H4 (cell line): ENCODE results near the gene RTL10. TPM values are rescaled to one million over a fixed set of nuclear protein-coding genes. Genes with fewer than 3 reads are reported as not detected.

Experiments
- DNase-seq: peaks from one replicate; pipeline ENCODE4 v3.0.0-alpha.2; 2015; ENCODE audit warnings: low spot score
- total RNA-seq: library from RNA; depleted of rRNA; stranded (reverse); fragments of >200 nt; shearing (Covaris generic); gene quantifications from 2 replicates; pipeline ENCODE4 v1.2.3, GENCODE V29; 2014

The RTL10 gene
- total RNA-seq, 1 experiment from 2014 or later, result 2.3 TPM

DNA sequence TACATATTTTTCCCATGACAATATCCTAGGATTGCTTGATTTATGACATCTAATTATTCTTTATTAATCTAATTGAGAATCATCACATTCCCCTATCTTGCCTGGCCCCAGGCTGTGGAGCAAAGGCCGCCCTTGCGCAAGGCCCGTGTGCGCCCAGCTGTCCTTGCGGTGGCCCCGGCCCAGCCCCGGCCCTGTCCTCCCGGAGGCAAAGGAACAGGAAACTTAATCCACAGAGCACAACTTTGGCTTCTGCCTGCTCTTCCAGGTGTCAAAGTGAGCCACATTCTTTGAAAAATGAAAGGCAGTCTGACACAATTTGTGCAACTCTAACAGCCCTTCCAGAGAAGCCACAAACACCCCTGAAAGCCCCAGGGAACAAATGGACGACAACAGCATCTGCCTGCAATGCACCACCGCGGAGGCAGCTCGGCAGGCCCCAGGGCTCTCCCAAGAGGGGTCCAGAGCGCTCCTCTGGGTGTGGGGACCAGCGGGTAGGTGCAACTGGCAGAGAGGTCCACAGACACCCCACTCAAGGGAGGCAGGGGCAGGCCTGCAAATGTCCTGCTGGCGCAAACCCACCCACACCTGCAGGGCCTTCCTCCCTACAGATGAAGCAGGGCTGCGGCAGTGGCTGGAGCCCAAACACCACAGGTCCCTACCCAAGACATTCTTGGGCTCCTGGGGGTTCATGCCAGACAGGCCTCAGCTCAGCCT, 30.3 kb downstream of the RTL10 start:
- DNase-seq, result no peak

GRCh38 chr22:19823902-19824211, 30.8 kb downstream of the RTL10 start:
- no peak for DNase-seq

GRCh38 chr22:19823191-19823901, 31.3 kb downstream of the RTL10 start:
- no peak for DNase-seq

DNA sequence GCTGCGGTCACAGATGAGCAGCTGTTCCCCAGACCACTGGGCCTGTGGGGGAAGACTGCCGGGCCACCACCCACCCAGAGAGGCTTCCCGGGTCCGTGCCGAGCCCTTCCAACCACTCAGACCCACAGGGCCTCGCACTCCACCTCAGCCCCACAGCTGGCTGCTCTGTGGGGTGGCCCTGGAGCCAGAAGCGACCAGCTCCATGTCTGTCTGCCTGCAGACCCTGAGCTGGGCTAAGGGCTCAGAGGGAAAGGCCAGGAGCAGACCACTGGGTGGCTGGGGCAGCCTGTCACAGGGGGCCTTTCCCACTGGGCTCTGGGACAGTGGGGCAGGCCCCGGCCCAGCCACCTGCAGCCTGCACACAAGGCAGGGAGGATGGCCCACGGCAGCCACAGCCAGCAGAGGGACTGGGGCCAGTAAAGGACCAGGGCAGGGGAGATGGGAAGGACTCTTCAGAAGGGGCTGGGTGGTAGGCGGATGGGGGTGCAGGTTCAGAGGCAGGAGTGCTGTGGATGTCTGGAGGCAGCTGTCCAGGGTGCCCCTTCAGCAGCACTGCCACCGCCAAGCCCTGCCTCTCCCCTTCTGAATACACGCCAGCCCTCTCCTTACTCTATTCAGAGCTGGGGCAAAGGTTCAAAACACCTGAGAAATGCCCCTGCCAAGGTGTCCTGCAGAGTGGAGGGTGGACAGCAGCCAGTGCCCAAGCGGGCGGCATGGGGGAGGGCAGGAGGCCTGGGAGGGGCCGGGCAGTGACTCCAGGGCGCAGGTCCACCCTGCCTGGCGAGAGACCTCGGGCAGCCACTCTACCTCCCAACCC, 32.2 kb downstream of the RTL10 start:
- no peak for DNase-seq

DNA sequence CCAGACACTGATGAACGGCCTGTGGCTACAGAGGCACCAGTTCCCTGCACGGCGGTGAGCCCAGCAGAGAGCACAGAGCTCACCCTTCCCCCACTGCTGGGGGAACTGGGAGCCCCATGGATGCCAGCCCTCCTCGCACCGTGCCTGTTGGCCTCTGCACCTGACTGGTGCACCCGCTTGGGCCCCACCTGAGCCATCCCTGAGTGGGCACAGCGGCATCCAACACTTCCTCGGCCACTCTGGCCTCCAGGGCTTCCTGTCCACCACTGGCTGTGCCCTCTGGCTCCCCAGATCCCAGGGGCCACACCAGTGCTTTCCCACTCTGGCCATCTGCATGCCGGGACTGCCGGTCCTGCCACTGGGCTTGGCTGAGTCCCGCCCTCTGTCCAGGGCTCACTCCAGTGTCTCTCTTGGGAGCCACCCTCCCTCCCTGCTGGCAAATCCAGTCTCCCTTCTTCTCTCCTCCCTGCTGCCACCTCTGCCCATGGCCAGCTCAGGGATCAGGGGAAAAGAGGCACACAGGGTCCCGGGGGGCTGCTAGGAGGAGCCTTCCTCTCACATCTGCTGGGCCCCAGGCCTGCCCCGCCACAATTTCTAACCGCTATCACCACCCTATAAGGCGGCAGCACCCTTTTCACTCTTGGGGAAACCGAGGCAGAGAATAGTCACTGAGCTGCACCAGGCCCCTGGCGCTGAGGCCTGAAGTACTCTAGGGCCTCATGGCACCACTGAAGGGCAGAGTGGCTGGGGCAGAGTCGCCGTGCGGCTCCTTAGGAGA, 33.0 kb downstream of the RTL10 start:
- no peak for DNase-seq

GRCh38 chr22:19820880-19821522, 33.7 kb downstream of the RTL10 start:
- DNase-seq, result no peak

DNA sequence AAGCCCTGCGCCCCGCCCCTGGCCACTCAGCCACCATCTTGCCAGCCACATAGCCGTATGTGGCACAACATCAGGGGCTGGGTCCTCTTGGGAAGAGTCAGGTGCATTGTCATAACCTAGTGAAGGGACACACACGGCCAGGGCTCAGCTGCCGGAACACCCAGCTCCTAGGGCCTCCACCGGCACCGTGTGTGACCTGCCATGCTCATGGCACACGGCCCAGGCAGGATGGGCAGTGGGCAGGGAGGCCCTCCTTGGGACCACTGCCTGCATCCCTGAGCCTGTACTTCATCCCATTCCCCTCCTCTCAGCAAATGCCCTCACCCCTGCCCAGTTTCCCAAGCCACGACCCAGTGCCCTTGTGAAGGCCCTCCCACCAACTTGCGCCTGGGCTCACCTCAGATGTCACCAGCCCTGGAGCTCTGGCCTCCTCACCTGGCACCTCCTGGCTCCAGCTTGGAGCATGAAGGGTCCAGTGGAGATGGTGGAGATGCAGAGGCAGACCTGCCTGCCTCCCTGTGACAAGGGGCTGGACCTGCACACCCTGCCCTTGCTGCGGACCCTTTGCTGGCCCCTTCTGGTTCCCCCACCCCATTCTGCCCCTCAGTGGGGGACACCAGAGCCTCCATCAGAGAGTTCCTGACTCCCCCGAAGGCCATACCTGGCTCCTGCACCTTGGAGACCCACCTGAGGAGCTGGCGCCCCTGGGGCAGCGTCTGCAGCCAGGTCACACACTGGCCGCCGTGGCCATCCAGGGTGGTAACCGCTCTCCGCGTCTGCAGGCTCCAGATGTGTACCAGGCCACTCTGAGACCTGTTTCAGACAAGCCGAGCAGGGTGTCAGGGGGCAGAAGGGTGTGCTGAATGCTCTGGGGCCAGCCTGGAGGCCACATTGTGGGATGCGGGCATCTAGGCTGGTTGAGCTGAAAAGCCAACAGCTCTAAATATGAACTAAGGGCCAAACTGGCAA, 34.5 kb downstream of the RTL10 start:
- DNase-seq, result no peak

GRCh38 chr22:19819208-19819910, 35.3 kb downstream of the RTL10 start:
- DNase-seq, result no peak

GRCh38 chr22:19818324-19819207, 36.1 kb downstream of the RTL10 start:
- no peak for DNase-seq

DNA sequence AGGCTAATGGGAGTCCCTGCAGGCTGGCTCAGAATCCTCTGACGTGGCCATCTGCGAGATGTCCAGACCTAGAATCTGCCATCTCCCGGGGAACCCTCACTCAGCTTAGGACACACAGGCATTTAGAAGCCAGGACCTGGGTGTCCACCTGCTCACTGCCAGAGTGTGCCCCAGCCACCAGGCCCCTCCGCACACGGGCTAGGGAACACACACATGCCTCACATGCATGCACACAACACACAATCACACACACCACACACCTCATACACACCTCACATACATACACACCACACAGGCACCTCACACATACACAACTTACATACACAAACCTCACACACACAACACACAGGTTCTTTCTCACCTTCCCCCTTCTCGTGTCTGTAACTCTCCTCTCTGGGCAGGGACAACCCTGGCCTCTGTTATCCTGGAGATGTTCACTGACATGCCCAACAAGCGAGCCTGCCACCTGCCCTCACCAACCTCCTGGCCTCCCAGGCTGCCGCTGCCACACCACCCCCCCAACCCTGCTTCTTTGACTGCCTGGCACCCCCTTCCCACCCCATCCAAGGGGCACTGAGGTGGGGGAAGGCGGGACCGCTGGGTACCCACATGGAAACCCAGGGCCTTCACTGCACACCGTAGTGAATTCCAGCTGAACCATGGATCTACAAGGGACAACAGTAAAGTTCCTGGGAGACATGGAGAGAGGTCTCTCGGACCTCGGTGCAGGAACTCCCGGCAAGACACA, 38.1 kb downstream of the RTL10 start:
- DNase-seq, result no peak

GRCh38 chr22:19815823-19816290, 38.8 kb downstream of the RTL10 start:
- DNase-seq, result no peak

GRCh38 chr22:19815093-19815822, 39.4 kb downstream of the RTL10 start:
- no peak for DNase-seq

GRCh38 chr22:19814428-19814827, 40.2 kb downstream of the RTL10 start:
- DNase-seq, result no peak

DNA sequence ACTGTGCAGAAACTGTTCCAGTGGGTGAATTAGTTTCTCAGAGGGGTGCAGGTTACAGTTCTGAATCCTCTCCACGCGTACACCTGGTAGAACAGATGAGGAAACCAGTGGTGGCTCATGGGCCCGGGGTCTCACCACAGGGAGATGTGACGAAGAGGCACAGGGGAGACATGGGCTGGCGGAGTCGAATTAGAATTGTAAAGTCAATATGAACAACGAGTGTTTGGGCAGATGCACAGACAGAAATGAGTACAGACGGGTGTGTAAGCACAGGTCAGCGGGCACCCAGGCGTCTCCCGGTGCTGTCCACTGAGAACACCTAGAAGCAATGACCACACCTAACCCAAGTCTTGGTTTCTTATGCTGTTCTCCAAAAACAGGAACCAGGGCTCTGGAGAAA, 41.8 kb downstream of the RTL10 start:
- DNase-seq, result no peak

GRCh38 chr22:19811811-19812771, 42.6 kb downstream of the RTL10 start:
- no peak for DNase-seq

DNA sequence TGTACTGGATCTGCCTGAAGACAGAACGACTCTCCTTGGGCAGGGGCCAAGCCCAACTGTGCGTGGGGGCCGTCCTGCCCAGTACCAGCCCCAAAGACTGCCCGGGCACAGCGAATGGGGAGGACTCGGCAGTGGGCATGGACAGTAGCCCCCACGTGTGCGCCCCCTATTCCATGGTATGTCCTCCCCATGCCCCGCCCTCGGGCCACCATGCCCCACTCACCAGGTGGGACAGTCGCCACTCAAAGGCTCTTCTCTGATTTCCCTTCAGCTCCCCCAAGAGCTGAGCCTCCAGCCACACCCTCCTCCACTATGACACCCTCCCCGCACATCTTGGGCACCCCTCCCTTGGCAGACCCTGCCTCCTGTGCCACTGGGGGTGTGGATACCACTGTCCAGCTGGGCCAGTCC, 43.5 kb downstream of the RTL10 start:
- no peak for DNase-seq
